ENCODE measurements around the gene CBL.

Gene CBL

DNA sequence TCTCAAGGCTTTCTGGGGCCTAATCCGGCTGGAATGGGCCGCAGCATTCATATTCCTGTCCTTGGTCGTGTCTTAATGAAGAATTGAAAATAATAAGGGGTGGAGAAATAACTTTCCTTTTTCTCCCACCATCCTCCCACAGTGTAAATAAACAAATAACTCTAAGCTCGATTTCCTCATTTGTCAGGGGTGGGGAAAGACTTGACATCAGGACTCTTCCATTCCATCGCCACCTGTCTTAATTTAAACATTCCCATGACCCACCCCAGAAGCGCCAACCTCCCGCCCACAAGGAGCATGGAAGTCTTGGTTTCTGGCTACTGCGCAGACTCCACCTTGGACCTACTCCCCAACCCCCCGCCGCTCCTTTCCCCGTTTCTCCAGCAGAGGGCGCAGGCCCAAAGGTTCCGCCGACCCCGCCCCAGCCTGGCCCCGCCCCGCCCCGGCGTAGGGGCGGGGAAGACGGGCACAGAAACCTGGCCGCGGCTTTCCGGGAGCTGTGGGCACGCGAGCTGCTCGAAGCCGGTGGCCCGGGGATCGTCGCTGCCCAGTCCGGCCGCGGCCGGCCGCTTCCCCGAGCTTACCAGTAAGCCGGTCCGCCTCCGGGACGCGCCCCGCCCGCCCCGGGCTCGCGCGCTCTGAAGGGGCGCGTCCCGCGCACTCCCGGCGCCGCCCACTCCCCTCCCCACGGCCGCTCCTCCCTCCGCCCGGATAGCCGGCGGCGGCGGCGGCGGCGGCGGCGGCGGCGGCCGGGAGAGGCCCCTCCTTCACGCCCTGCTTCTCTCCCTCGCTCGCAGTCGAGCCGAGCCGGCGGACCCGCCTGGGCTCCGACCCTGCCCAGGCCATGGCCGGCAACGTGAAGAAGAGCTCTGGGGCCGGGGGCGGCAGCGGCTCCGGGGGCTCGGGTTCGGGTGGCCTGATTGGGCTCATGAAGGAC is at the start of gene CBL:
CBL (plus strand) TSS at position 766 of the 937 bp plus-strand sequence; CDS start at position 845, 79 bp downstream.
- POLR2A ChIA-PET (ENCODE audit: low non-redundant PET): interaction anchor here (0.6 kb wide), 1 partner anchor 132 kb away, joined by 3 read pairs; no protein-coding TSS in a partner anchor

DNA sequence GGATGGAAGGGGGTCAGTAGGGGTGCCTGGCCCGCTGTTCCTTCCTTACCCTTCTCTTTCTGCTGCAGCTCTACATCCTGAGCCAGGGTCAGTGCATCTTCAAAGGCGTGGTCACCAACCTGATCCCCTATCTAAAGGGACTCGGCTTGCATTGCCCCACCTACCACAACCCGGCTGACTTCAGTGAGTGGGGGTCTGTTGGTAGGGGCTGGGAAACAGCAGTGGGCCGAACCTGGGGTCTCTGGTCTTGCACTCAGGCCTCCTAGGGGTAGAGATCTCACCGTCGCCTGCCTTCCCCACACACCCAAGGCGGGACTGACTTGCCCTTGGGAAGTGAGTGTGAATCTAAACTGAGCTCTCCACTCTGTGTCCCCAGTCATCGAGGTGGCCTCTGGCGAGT is 49.6 kb upstream of the CBL start:
- ChIA-PET POLR2A (ENCODE audit: low non-redundant PET) (no interaction called here), CTCF (interaction anchor here (0.6 to 1.4 kb wide), 6 partner anchors 11 to 514 kb away, joined by 3 to 7 read pairs (median 3); partner anchors contain the start of gene NLRX1)
- TF ChIP-seq, protein P1, sequence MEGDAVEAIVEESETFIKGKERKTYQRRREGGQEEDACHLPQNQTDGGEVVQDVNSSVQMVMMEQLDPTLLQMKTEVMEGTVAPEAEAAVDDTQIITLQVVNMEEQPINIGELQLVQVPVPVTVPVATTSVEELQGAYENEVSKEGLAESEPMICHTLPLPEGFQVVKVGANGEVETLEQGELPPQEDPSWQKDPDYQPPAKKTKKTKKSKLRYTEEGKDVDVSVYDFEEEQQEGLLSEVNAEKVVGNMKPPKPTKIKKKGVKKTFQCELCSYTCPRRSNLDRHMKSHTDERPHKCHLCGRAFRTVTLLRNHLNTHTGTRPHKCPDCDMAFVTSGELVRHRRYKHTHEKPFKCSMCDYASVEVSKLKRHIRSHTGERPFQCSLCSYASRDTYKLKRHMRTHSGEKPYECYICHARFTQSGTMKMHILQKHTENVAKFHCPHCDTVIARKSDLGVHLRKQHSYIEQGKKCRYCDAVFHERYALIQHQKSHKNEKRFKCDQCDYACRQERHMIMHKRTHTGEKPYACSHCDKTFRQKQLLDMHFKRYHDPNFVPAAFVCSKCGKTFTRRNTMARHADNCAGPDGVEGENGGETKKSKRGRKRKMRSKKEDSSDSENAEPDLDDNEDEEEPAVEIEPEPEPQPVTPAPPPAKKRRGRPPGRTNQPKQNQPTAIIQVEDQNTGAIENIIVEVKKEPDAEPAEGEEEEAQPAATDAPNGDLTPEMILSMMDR (conservative IDR thresholded peaks at IDR 0.05; ENCODE audit: low read depth): no peak
- no peak overlapping the region for H3K27ac ChIP-seq
- no peak for DNase-seq (ENCODE audit: low spot score)

More for the DNA sequence above, at the start of gene CBL:
- TF ChIP-seq, protein P1 (conservative IDR thresholded peaks at IDR 0.05; ENCODE audit: low read depth): peak; percentile 92
- peak within 1 kb of the TSS; percentile 95 for H3K27ac ChIP-seq
- CTCF ChIA-PET: interaction anchor here (0.5 to 0.9 kb wide), 8 partner anchors 9 to 404 kb away, joined by 3 to 8 read pairs (median 3); partner anchors contain the start of gene C2CD2L
- peak; percentile 95 for DNase-seq (ENCODE audit: low spot score)

DNA sequence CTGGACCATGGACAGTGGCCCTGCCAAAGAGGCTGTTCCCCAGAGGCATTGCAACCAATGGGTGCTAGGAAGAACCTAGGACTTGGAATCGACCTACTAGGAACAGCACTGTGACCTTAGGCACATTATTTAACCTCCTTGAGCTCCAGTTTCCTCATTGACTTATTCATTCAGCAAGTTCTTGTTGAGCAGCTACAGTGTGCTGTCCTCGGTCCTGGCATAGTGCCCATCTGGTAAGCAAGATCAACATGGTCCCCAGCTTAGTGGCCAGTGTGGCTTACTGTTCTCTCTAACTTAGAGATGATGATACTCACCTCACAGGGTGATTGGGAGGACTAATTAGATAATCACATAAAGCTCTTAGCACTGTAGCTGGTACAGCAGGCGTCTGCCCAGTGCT is 49.1 kb upstream of the CBL start:
- POLR2A ChIA-PET (ENCODE audit: low non-redundant PET): no interaction called here

DNA sequence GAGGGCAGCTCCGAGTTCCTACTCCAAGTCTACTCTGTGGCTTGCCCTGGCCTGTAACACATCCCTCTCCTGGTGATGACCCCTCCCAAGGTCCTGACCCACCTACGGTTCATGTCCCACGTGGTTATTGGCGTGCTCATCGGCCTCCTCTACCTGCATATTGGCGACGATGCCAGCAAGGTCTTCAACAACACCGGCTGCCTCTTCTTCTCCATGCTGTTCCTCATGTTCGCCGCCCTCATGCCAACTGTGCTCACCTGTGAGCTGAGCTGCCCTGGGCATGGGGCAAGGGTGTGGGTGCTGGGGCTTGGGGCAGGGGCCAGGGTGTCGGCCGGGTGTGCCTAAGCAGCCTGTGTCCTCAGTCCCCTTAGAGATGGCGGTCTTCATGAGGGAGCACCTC is 47.7 kb upstream of the CBL start:
- ChIA-PET CTCF (no interaction called here), POLR2A (ENCODE audit: low non-redundant PET) (no interaction called here)
- no peak overlapping the region for H3K27ac ChIP-seq
- TF ChIP-seq, protein P1 (conservative IDR thresholded peaks at IDR 0.05; ENCODE audit: low read depth): no peak
- no peak for DNase-seq (ENCODE audit: low spot score)

More for the DNA sequence above, 49.1 kb upstream of the CBL start:
- no peak overlapping the region for H3K27ac ChIP-seq
- CTCF ChIA-PET: interaction anchor here (0.6 to 1.4 kb wide), 2 partner anchors 12 to 32 kb away, joined by 3 to 6 read pairs; partner anchors contain the start of gene NLRX1
- no peak for DNase-seq (ENCODE audit: low spot score)
- TF ChIP-seq, protein P1 (conservative IDR thresholded peaks at IDR 0.05; ENCODE audit: low read depth): no peak

DNA sequence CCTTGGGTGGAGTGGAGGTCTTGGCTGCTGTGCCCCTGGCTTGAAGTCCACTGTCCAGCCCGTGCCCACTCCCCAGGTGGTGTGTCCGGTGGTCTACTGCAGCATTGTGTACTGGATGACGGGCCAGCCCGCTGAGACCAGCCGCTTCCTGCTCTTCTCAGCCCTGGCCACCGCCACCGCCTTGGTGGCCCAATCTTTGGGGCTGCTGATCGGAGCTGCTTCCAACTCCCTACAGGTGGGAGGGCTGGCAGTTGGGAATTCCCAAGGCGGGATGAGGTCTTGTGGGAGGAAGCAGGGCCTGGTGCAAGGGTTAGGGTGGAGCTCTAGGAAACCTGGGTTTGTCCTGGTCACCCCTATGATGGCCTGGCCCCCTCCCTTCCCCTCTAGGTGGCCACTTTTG is 46.0 kb upstream of the CBL start:
- POLR2A ChIA-PET (ENCODE audit: low non-redundant PET): no interaction called here
- H3K27ac ChIP-seq: no peak overlapping the region
- DNase-seq (ENCODE audit: low spot score): no peak
- CTCF ChIA-PET: interaction anchor here (0.6 to 2.0 kb wide), 3 partner anchors 9 to 635 kb away, joined by 3 to 5 read pairs (median 4); no protein-coding TSS in a partner anchor
- TF ChIP-seq, protein P1 (conservative IDR thresholded peaks at IDR 0.05; ENCODE audit: low read depth): no peak

DNA sequence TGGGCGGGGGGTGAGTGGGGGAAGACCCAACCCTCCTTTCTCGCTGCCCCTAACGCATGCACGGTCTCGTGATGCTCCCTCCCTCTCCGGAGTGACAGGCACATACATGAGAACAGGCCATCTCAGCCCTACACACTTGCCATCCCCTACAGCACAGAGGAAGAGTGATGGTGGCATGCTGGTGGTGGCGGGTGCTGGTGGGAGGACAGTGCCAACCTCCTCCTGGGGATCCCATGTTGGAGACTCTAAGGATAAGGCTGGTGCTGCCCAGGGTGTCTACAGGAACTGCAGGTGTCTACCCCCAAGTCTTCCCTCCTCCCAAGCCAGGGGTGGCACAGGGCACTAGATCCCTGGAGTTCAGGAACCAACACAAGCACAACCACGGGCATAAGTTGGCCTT is 44.3 kb upstream of the CBL start:
- POLR2A ChIA-PET (ENCODE audit: low non-redundant PET): no interaction called here
- CTCF ChIA-PET: no interaction called here
- TF ChIP-seq, protein P1 (conservative IDR thresholded peaks at IDR 0.05; ENCODE audit: low read depth): no peak
- DNase-seq (ENCODE audit: low spot score): no peak
- no peak overlapping the region for H3K27ac ChIP-seq
